IPS-18a (cell line): ENCODE data around the gene HS6ST3.

Experiments used
- H3K27ac ChIP-seq: one replicate; pipeline ENCODE4 v1.5.1; 2013; ENCODE audit warnings: low read length
- H3K27me3 ChIP-seq: one replicate; pipeline ENCODE4 v1.6.1; 2013; ENCODE audit warnings: mild to moderate bottlenecking, low read length; ENCODE audit not compliant: control insufficient read depth, insufficient read depth
- H3K36me3 ChIP-seq: one replicate; pipeline ENCODE4 v1.6.1; 2013; ENCODE audit warnings: low read depth, low read length; ENCODE audit not compliant: control insufficient read depth
- H3K4me1 ChIP-seq: one replicate; pipeline ENCODE4 v1.6.1; 2013; ENCODE audit warnings: low read depth, low read length; ENCODE audit not compliant: control insufficient read depth
- H3K4me3 ChIP-seq: one replicate; pipeline ENCODE4 v1.5.1; 2013; ENCODE audit warnings: low read length
- H3K9ac ChIP-seq: one replicate; pipeline ENCODE4 v1.6.1; 2013; ENCODE audit warnings: mild to moderate bottlenecking, low read length, moderate library complexity
- H3K9me3 ChIP-seq: one replicate; pipeline ENCODE4 v1.6.1; 2013; ENCODE audit warnings: low read depth, low read length; ENCODE audit not compliant: control insufficient read depth

The HS6ST3 gene

GRCh38 chr13:96172066-96172465 lies 82.2 kb downstream of the HS6ST3 start:
- no peak overlapping the region for H3K27ac ChIP-seq
- H3K4me1 ChIP-seq: no peaks in the 10 kb centered on the region
- H3K4me3 ChIP-seq: no peak overlapping the region
- H3K9me3 ChIP-seq: no peaks in the 10 kb centered on the region
- no peak overlapping the region for H3K9ac ChIP-seq
- no peaks in the 10 kb centered on the region for H3K36me3 ChIP-seq
- no peaks in the 10 kb centered on the region for H3K27me3 ChIP-seq

GRCh38 chr13:96178759-96179158 lies 88.9 kb downstream of the HS6ST3 start:
- Histone ChIP-seq H3K36me3 (no peaks in the 10 kb centered on the region), H3K27me3 (no peaks in the 10 kb centered on the region), H3K4me1 (no peaks in the 10 kb centered on the region)

GRCh38 chr13:96179309-96179708 lies 89.4 kb downstream of the HS6ST3 start:
- Histone ChIP-seq H3K27ac (no peak overlapping the region), H3K36me3 (no peaks in the 10 kb centered on the region), H3K4me1 (no peaks in the 10 kb centered on the region), H3K27me3 (no peaks in the 10 kb centered on the region), H3K9me3 (no peaks in the 10 kb centered on the region), H3K9ac (no peak overlapping the region), H3K4me3 (no peak overlapping the region)

More at GRCh38 chr13:96178759-96179158, 88.9 kb downstream of the HS6ST3 start:
- no peaks in the 10 kb centered on the region for H3K9me3 ChIP-seq
- H3K4me3 ChIP-seq: no peak overlapping the region
- no peak overlapping the region for H3K9ac ChIP-seq
- no peak overlapping the region for H3K27ac ChIP-seq

- Histone ChIP-seq H3K27ac (no peak overlapping the region), H3K4me3 (no peak overlapping the region), H3K36me3 (no peaks in the 10 kb centered on the region), H3K4me1 (no peaks in the 10 kb centered on the region), H3K9me3 (no peaks in the 10 kb centered on the region), H3K9ac (no peak overlapping the region), H3K27me3 (no peaks in the 10 kb centered on the region)
Measured at GRCh38 chr13:96181911-96182310, 92.0 kb downstream of the HS6ST3 start.

GRCh38 chr13:96185818-96186217 lies 95.9 kb downstream of the HS6ST3 start:
- no peak overlapping the region for H3K4me3 ChIP-seq
- no peaks in the 10 kb centered on the region for H3K27me3 ChIP-seq
- no peaks in the 10 kb centered on the region for H3K9me3 ChIP-seq

GRCh38 chr13:96191367-96191766 lies 101.5 kb downstream of the HS6ST3 start:
- Histone ChIP-seq H3K9me3 (no peaks in the 10 kb centered on the region), H3K9ac (no peak overlapping the region), H3K4me1 (no peaks in the 10 kb centered on the region), H3K4me3 (no peak overlapping the region), H3K36me3 (no peaks in the 10 kb centered on the region), H3K27me3 (no peaks in the 10 kb centered on the region), H3K27ac (no peak overlapping the region)

More at GRCh38 chr13:96185818-96186217, 95.9 kb downstream of the HS6ST3 start:
- Histone ChIP-seq H3K4me1 (no peaks in the 10 kb centered on the region), H3K27ac (no peak overlapping the region), H3K36me3 (no peaks in the 10 kb centered on the region), H3K9ac (no peak overlapping the region)

GRCh38 chr13:96193728-96194310 lies 103.9 kb downstream of the HS6ST3 start:
- Histone ChIP-seq H3K4me1 (no peaks in the 10 kb centered on the region), H3K9ac (no peak overlapping the region), H3K4me3 (no peak overlapping the region), H3K36me3 (no peaks in the 10 kb centered on the region), H3K27me3 (no peaks in the 10 kb centered on the region), H3K27ac (no peak overlapping the region), H3K9me3 (peaks cover 3% of the 10 kb centered on the region)

GRCh38 chr13:96198038-96198437 lies 108.1 kb downstream of the HS6ST3 start:
- Histone ChIP-seq H3K4me3 (no peak overlapping the region), H3K27me3 (no peaks in the 10 kb centered on the region), H3K9me3 (peaks cover 3% of the 10 kb centered on the region), H3K36me3 (no peaks in the 10 kb centered on the region), H3K27ac (no peak overlapping the region), H3K4me1 (no peaks in the 10 kb centered on the region), H3K9ac (no peak overlapping the region)

- Histone ChIP-seq H3K27ac (no peak overlapping the region), H3K9ac (no peak overlapping the region), H3K27me3 (no peaks in the 10 kb centered on the region), H3K4me3 (no peak overlapping the region), H3K9me3 (peaks cover 3% of the 10 kb centered on the region), H3K4me1 (no peaks in the 10 kb centered on the region), H3K36me3 (no peaks in the 10 kb centered on the region)
Measured at GRCh38 chr13:96199315-96199714, 109.4 kb downstream of the HS6ST3 start.

GRCh38 chr13:96200810-96201209 lies 110.9 kb downstream of the HS6ST3 start:
- Histone ChIP-seq H3K4me1 (no peaks in the 10 kb centered on the region), H3K9me3 (peaks cover 3% of the 10 kb centered on the region), H3K27me3 (no peaks in the 10 kb centered on the region), H3K9ac (no peak overlapping the region), H3K4me3 (no peak overlapping the region), H3K36me3 (no peaks in the 10 kb centered on the region), H3K27ac (no peak overlapping the region)

GRCh38 chr13:96202315-96202714 lies 112.4 kb downstream of the HS6ST3 start:
- no peaks in the 10 kb centered on the region for H3K36me3 ChIP-seq
- peaks cover 3% of the 10 kb centered on the region for H3K9me3 ChIP-seq
- H3K4me1 ChIP-seq: no peaks in the 10 kb centered on the region
- no peak overlapping the region for H3K4me3 ChIP-seq
- no peak overlapping the region for H3K27ac ChIP-seq
- H3K9ac ChIP-seq: no peak overlapping the region
- H3K27me3 ChIP-seq: no peaks in the 10 kb centered on the region

GRCh38 chr13:96203471-96203870 lies 113.6 kb downstream of the HS6ST3 start:
- H3K9me3 ChIP-seq: no peaks in the 10 kb centered on the region
- no peaks in the 10 kb centered on the region for H3K36me3 ChIP-seq
- H3K9ac ChIP-seq: no peak overlapping the region
- no peak overlapping the region for H3K4me3 ChIP-seq
- H3K4me1 ChIP-seq: no peaks in the 10 kb centered on the region
- no peak overlapping the region for H3K27ac ChIP-seq
- H3K27me3 ChIP-seq: no peaks in the 10 kb centered on the region
